GM12878 (cell line): ENCODE data around the gene REXO2. TPM values are rescaled to one million over a fixed set of nuclear protein-coding genes. Genes with fewer than 3 reads are reported as not detected.
A peak's percentile ranks its signal among the peaks of the same experiment; 100 is the strongest.

Experiments used
- ASH2L ChIP-seq: fragments of 300-600, 200-600 bp; sonication (generic); IDR thresholded peaks from 2 replicates; pipeline ENCODE4 v1.6.1; 2017; ENCODE audit warnings: low read depth, mild to moderate bottlenecking, borderline replicate concordance
- BHLHE40 ChIP-seq, 2 experiments: fragments of 450-650 bp in 1 of 2; IDR thresholded peaks; 2 replicates each; pipeline ENCODE4 v1.6.1; 2011 to 2017; ENCODE audit warnings: low read depth in 2 of 2, borderline replicate concordance in 1 of 2, improper control_type of control experiment in 1 of 2, low read length in 1 of 2, mild to moderate bottlenecking in 1 of 2
- CEBPB ChIP-seq, 2 experiments: fragments of 150-350 bp in 1 of 2; IDR thresholded peaks; 2 replicates each; pipeline ENCODE4 v1.6.1; 2012 to 2014; ENCODE audit warnings: low read depth in 2 of 2, low read length in 2 of 2, borderline replicate concordance in 1 of 2, inconsistent platforms in 1 of 2
- CREB1 ChIP-seq: IDR thresholded peaks from 2 replicates; pipeline ENCODE4 v1.6.1; 2012; ENCODE audit warnings: low read depth, mild to moderate bottlenecking, inconsistent platforms
- CREM ChIP-seq: IDR thresholded peaks from 2 replicates; pipeline ENCODE4 v1.6.1; 2014; ENCODE audit warnings: antibody characterized with exemption, low read depth
- FOXK2 ChIP-seq: fragments of 450-650 bp; IDR thresholded peaks from 2 replicates; pipeline ENCODE4 v1.6.1; 2017; ENCODE audit warnings: mild to moderate bottlenecking, moderate library complexity
- HCFC1 ChIP-seq: fragments of 150-350 bp; IDR thresholded peaks from 2 replicates; pipeline ENCODE4 v1.6.1; 2014; ENCODE audit warnings: low read length
- IKZF1 ChIP-seq: fragments of 450-650 bp; conservative IDR thresholded peaks from 2 replicates; pipeline ENCODE4 v1.6.1; 2017; ENCODE audit warnings: antibody characterized with exemption, mild to moderate bottlenecking
- IKZF2 ChIP-seq, 2 experiments: fragments of 450-650 bp; IDR thresholded peaks; 2 replicates each; pipeline ENCODE4 v1.6.1; 2017; ENCODE audit warnings: mild to moderate bottlenecking in 2 of 2, moderate library complexity in 2 of 2
- NBN ChIP-seq: fragments of 450-650 bp; IDR thresholded peaks from 2 replicates; pipeline ENCODE4 v1.6.1; 2016
- PBX3 ChIP-seq: IDR thresholded peaks from 2 replicates; pipeline ENCODE4 v1.6.1; 2011; ENCODE audit warnings: mild to moderate bottlenecking, low read depth, low read length, moderate library complexity; ENCODE audit not compliant: insufficient replicate concordance
- PKNOX1 ChIP-seq: fragments of 450-650 bp; IDR thresholded peaks from 2 replicates; pipeline ENCODE4 v1.6.1; 2016; ENCODE audit warnings: mild to moderate bottlenecking
- RUNX3 ChIP-seq: IDR thresholded peaks from 2 replicates; pipeline ENCODE4 v1.6.1; 2012; ENCODE audit warnings: low read length, inconsistent platforms
- SIX5 ChIP-seq: IDR thresholded peaks from 2 replicates; pipeline ENCODE4 v1.6.1; 2011; ENCODE audit warnings: mild to moderate bottlenecking, low read depth, low read length, moderate library complexity; ENCODE audit not compliant: severe bottlenecking
- ZBTB33 ChIP-seq: fragments of 450-650 bp; IDR thresholded peaks from 2 replicates; pipeline ENCODE4 v1.6.1; 2017; ENCODE audit warnings: mild to moderate bottlenecking
- ZBTB40 ChIP-seq: fragments of 450-650 bp; IDR thresholded peaks from 2 replicates; pipeline ENCODE4 v1.6.1; 2016; ENCODE audit warnings: mild to moderate bottlenecking, moderate library complexity, borderline replicate concordance
- ZNF687 ChIP-seq: fragments of 450-650 bp; IDR thresholded peaks from 2 replicates; pipeline ENCODE4 v1.6.1; 2017; ENCODE audit warnings: mild to moderate bottlenecking, moderate library complexity
- polyA plus RNA-seq, 11 experiments: library from polyadenylated mRNA; depleted of rRNA in 4 of 11; unstranded in 6 of 11; stranded (reverse) in 5 of 11; fragments of >200 nt; fragmentation: Nextera tagmentation in 4 of 11; fragmentation: Illumina TruSeq in 1 of 11; extraction: Ambion mirVana in 4 of 11; extraction: Trizol in 1 of 11; gene quantifications; 1 replicate in 1 of 11; 2 replicates in 10 of 11; pipeline versions ENCODE4 v1.2.1 to v1.2.3, GENCODE V29; 2011 to 2016; ENCODE audit warnings: inconsistent platforms in 2 of 11, missing spikeins in 2 of 11, low read depth in 1 of 11
- total RNA-seq, 4 experiments: library from RNA; depleted of rRNA in 3 of 4; stranded (reverse); fragments of >200 nt in 3 of 4; fragmentation: Illumina TruSeq in 1 of 4; extraction: Trizol in 1 of 4; gene quantifications; 2 replicates each; pipeline versions ENCODE4 v1.2.1 to v1.2.3, GENCODE V29; 2013 to 2021

The REXO2 gene
- total and polyA plus RNA-seq, 10 of the 15 experiments (the other 5 are each of a cell fraction or from before 2014, with no cell fraction given): 3.3 to 12.5 (median 5.3) TPM

GRCh38 chr11:114439229-114440120, at the start of gene REXO2 (continued):
- no peak for TF ChIP-seq ZNF687
- peak; percentile 77 to 89 for TF ChIP-seq BHLHE40 (IDR thresholded peaks at IDR 0.05; ENCODE audit: borderline replicate concordance in 1 of 2, low read depth in 2 of 2, low read length in 1 of 2)
- TF ChIP-seq ASH2L: no peak
- peak; percentile 76 for TF ChIP-seq IKZF1
- TF ChIP-seq PKNOX1: no peak
- TF ChIP-seq HCFC1: peak; percentile 96
- peak; percentile 66 for TF ChIP-seq CREB1
- peak; percentile 88 for TF ChIP-seq RUNX3
- TF ChIP-seq SIX5: peak; percentile 88
- no peak for TF ChIP-seq ZBTB33
- no peak for TF ChIP-seq NBN
- no peak for TF ChIP-seq PBX3
- no peak for TF ChIP-seq CEBPB (IDR thresholded peaks at IDR 0.05; ENCODE audit: borderline replicate concordance in 1 of 2, low read depth in 2 of 2, low read length in 2 of 2)
- peak; percentile 64; the same call in 1 of the 2 replicates for TF ChIP-seq CREM
- TF ChIP-seq FOXK2: no peak
- no peak for TF ChIP-seq IKZF2 (IDR thresholded peaks at IDR 0.05)
- no peak for TF ChIP-seq ZBTB40
